B cell (primary cell): ENCODE results near the gene TRAPPC12. TPM values are rescaled to one million over a fixed set of nuclear protein-coding genes. Genes with fewer than 3 reads are reported as not detected.

ENCODE experiments used
- ATAC-seq: fragments of 200-7000 bp; cut with Tn5 transposase; one replicate; pipeline ENCODE4 v1.10.0; 2021; ENCODE audit warnings: low read depth, mild to moderate bottlenecking, moderate number of reproducible peaks, moderate library complexity
- CTCF ChIA-PET: fragments of 350-600 bp; sonication (Branson Sonifier 250); formaldehyde crosslinking; loops from one replicate; lab custom pipeline; 2021; ENCODE audit warnings: antibody characterized with exemption, inconsistent platforms; lab: Charles Lee
- POLR2A ChIA-PET: fragments of 350-600 bp; sonication (Branson Sonifier 250); formaldehyde crosslinking; loops from one replicate; lab custom pipeline; 2021; ENCODE audit warnings: antibody characterized with exemption; lab: Charles Lee
- DNase-seq: peaks from one replicate; pipeline ENCODE4 v3.0.0; 2013
- H2AFZ ChIP-seq: 2 replicates; pipeline ENCODE4 v1.6.1; 2012; ENCODE audit warnings: mild to moderate bottlenecking, low read depth, low read length; ENCODE audit not compliant: insufficient read depth, poor library complexity, severe bottlenecking
- H3K27ac ChIP-seq, 2 donors: 1 replicate in 1 of 2; 2 replicates in 1 of 2; pipeline ENCODE4 v1.5.1; 2012 to 2013; ENCODE audit warnings: low read length in 2 of 2, mild to moderate bottlenecking in 2 of 2, moderate library complexity in 1 of 2
- H3K27me3 ChIP-seq, 4 experiments: fragments of 200-600 bp in 1 of 4; sonication (generic) in 1 of 4; replicated peaks in 1 of 4; 1 replicate in 2 of 4; 2 replicates in 2 of 4; pipeline versions ENCODE4 v1.6.1 to v1.7.0; 2013 to 2016; ENCODE audit warnings: low read length in 3 of 4, mild to moderate bottlenecking in 2 of 4, mixed read lengths in 1 of 4, moderate library complexity in 1 of 4; ENCODE audit not compliant: insufficient read depth in 4 of 4, control insufficient read depth in 3 of 4; ENCODE audit errors: control extremely low read depth in 1 of 4
- H3K36me3 ChIP-seq, 2 experiments: replicated peaks in 1 of 2; 1 replicate in 1 of 2; 2 replicates in 1 of 2; pipeline versions ENCODE4 v1.6.1 to v1.7.1; 2013; ENCODE audit warnings: low read length in 1 of 2; ENCODE audit not compliant: insufficient read depth in 2 of 2, control insufficient read depth in 1 of 2; ENCODE audit errors: control extremely low read depth in 1 of 2, extremely low read depth in 1 of 2
- H3K4me1 ChIP-seq, 2 donors: fragments of 200-600 bp in 1 of 2; sonication (generic) in 1 of 2; 1 replicate in 1 of 2; 2 replicates in 1 of 2; pipeline versions ENCODE4 v1.5.1 to v1.6.1; 2013 to 2017; ENCODE audit warnings: low read length in 2 of 2; ENCODE audit not compliant: control insufficient read depth in 2 of 2, insufficient read depth in 2 of 2
- H3K4me2 ChIP-seq: replicated peaks from 2 replicates; pipeline ENCODE3; 2012; ENCODE audit warnings: mild to moderate bottlenecking, low read depth, low read length; ENCODE audit not compliant: poor library complexity, severe bottlenecking
- H3K4me3 ChIP-seq, 5 experiments: fragments of 200-600 bp in 1 of 5; sonication (generic) in 1 of 5; 1 replicate in 3 of 5; 2 replicates in 2 of 5; pipeline versions ENCODE4 v1.5.1 to v1.7.0; 2011 to 2016; ENCODE audit warnings: low read length in 4 of 5, mild to moderate bottlenecking in 4 of 5, low read depth in 2 of 5, control low read depth in 1 of 5, moderate library complexity in 1 of 5; ENCODE audit not compliant: insufficient read depth in 1 of 5; ENCODE audit errors: control extremely low read depth in 1 of 5, extremely low read depth in 1 of 5
- H3K79me2 ChIP-seq: fragments of 200-600 bp; sonication (generic); one replicate; pipeline ENCODE4 v1.6.0; 2016; ENCODE audit warnings: low read length; ENCODE audit not compliant: control insufficient read depth, insufficient read depth
- H3K9ac ChIP-seq: fragments of 200-600 bp; sonication (generic); 2 replicates; pipeline ENCODE4 v1.6.1; 2017; ENCODE audit warnings: mild to moderate bottlenecking, low read length, moderate library complexity
- H3K9me3 ChIP-seq, 3 donors: one replicate each; pipeline versions ENCODE4 v1.6.1 to v1.7.1; 2013; ENCODE audit warnings: low read length in 2 of 3; ENCODE audit not compliant: control insufficient read depth in 2 of 3, insufficient read depth in 1 of 3; ENCODE audit errors: control extremely low read depth in 1 of 3
- H4K20me1 ChIP-seq: 2 replicates; pipeline ENCODE4 v1.6.0; 2012; ENCODE audit warnings: mild to moderate bottlenecking, low read length; ENCODE audit not compliant: insufficient read depth, control insufficient read depth, poor library complexity, severe bottlenecking
- H3K27ac Mint-ChIP-seq: one replicate; pipeline ENCODE4 v1.8.0; 2021; ENCODE audit warnings: mixed read lengths
- H3K27me3 Mint-ChIP-seq: one replicate; pipeline ENCODE4 v1.8.0; 2021; ENCODE audit warnings: mixed read lengths
- H3K4me1 Mint-ChIP-seq: one replicate; pipeline ENCODE4 v1.8.0; 2021; ENCODE audit warnings: mixed read lengths
- H3K4me3 Mint-ChIP-seq: one replicate; pipeline ENCODE4 v1.8.0; 2021; ENCODE audit warnings: mixed read lengths
- H3K9me3 Mint-ChIP-seq: one replicate; pipeline ENCODE4 v1.8.0; 2022; ENCODE audit warnings: mixed read lengths; ENCODE audit not compliant: insufficient read depth
- CTCF ChIP-seq: fragments of 200-600 bp; IDR thresholded peaks from one replicate; pipeline ENCODE4 v1.8.0; 2022; ENCODE audit warnings: antibody characterized with exemption, mild to moderate bottlenecking
- EZH2 ChIP-seq: IDR thresholded peaks from 2 replicates; pipeline ENCODE4 v1.6.1; 2012; ENCODE audit warnings: borderline replicate concordance, low read depth, mild to moderate bottlenecking, moderate library complexity, low read length; ENCODE audit not compliant: insufficient read depth, poor library complexity, severe bottlenecking
- WGBS: methylation state at CpG from one replicate; pipeline ENCODE4 v1.1.5; 2013; ENCODE audit warnings: missing lambda C conversion rate; ENCODE audit not compliant: insufficient coverage; 5-methylcytosine and 5-hydroxymethylcytosine counted together
- intact Hi-C: fragments of 100-400 bp; cut with micrococcal nuclease; formaldehyde crosslinking; loops from one replicate; pipeline ENCODE4 v1.10.0; 2022
- polyA plus RNA-seq: library from polyadenylated mRNA; depleted of rRNA; stranded (reverse); fragments of >200 nt; gene quantifications from 2 replicates; pipeline ENCODE4 v1.2.3, GENCODE V29; 2012
- total RNA-seq, 2 donors: library from RNA; stranded (reverse); fragments of 120-200 nt in 1 of 2; gene quantifications; 1 replicate in 1 of 2; 2 replicates in 1 of 2; pipeline versions ENCODE4 v1.2.3 to v1.2.4, GENCODE V29; 2013 to 2022

The TRAPPC12 gene
- total and polyA plus RNA-seq, 2 donors (not counting 1 experiment from before 2014, with no cell fraction given), result 80.9 to 151 TPM

- H3K27me3 Mint-ChIP-seq, result no peaks in the 10 kb centered on the region
- Histone ChIP-seq H3K4me2 (no peak overlapping the region), H3K4me1 (peaks cover 0 to 6% of the 10 kb centered on the region in 2 donors), H4K20me1 (peaks cover 13% of the 10 kb centered on the region), H3K9me3 (peaks cover 0 to 1% (median 0%) of the 10 kb centered on the region in 3 donors), H3K9ac (no peak overlapping the region), H3K4me3 (no peak overlapping the region), H3K27me3 (no peaks in the 10 kb centered on the region), H3K79me2 (peaks cover 9% of the 10 kb centered on the region), H2AFZ (no peak overlapping the region), H3K27ac (no peak overlapping the region), H3K36me3 (peaks cover under 1 to 58% of the 10 kb centered on the region in 2 experiments)
- WGBS, result 71% methylated on average over 9 of the region's 13 CpGs
- DNase-seq (no peak), ATAC-seq (no peak)
- peaks cover 7% of the 10 kb centered on the region for H3K4me1 Mint-ChIP-seq
- CTCF ChIA-PET, result interaction anchor here (1.0 to 1.4 kb wide), 5 partner anchors 9 to 303 kb away, joined by 3 to 5 read pairs (median 4); no protein-coding TSS in a partner anchor
- H3K9me3 Mint-ChIP-seq, result no peaks in the 10 kb centered on the region
- POLR2A ChIA-PET, result interaction anchor here (0.6 kb wide), 1 partner anchor 232 kb away, joined by 7 read pairs; no protein-coding TSS in a partner anchor
- TF ChIP-seq EZH2 (no peak), CTCF (no peak)
- intact Hi-C loops, result no loop called here
- no peak overlapping the region for H3K4me3 Mint-ChIP-seq
- peak overlapping the region; percentile 1 for H3K27ac Mint-ChIP-seq
Observed at GRCh38 chr2:3420076-3420768, 40.7 kb downstream of the TRAPPC12 start.
